Measurements from ENCODE around the gene CHSY3.

Gene CHSY3

DNA sequence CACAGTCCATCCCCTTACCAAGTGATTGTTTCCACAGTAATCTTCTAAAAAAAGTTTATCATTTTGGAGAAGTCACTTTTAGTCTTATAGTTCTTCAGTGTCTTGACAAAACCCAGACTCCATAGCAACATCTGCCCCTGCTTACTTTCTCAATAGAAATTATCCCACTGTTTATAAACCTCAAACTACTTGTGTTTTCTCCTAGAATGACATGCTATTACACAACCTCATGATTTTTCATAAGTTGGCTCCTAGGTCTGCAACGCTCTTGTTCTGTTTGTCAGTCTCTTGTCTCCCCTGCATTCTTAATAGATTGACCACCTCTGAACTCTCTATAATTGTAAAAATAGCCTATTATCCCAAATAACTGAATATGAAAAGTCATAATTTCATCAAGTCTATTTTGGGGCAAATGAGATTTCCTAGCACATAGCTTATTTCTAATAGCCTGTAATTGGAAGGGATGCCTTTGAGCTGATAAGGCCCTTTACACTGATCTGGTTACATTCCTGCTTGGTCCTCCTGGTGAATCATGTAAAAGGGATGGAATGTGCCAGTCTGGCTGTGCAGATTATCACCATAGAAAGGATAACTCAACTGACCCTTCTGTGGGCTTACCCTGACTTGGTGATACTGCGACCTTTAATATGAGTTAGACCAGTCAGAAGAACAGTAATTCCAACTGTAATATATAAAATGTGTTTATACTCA lies 69.6 kb downstream of the CHSY3 start (continued):
- TF ChIP-seq, protein P1, sequence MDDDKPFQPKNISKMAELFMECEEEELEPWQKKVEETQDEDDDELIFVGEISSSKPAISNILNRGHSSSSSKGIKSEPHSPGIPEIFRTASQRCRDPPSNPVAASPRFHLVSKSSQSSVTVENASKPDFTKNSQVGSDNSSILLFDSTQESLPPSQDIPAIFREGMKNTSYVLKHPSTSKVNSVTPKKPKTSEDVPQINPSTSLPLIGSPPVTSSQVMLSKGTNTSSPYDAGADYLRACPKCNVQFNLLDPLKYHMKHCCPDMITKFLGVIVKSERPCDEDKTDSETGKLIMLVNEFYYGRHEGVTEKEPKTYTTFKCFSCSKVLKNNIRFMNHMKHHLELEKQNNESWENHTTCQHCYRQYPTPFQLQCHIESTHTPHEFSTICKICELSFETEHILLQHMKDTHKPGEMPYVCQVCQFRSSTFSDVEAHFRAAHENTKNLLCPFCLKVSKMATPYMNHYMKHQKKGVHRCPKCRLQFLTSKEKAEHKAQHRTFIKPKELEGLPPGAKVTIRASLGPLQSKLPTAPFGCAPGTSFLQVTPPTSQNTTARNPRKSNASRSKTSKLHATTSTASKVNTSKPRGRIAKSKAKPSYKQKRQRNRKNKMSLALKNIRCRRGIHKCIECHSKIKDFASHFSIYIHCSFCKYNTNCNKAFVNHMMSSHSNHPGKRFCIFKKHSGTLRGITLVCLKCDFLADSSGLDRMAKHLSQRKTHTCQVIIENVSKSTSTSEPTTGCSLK (tag by site-specific recombination; IDR thresholded peaks at IDR 0.05), result no peak
- TF ChIP-seq, protein P2, sequence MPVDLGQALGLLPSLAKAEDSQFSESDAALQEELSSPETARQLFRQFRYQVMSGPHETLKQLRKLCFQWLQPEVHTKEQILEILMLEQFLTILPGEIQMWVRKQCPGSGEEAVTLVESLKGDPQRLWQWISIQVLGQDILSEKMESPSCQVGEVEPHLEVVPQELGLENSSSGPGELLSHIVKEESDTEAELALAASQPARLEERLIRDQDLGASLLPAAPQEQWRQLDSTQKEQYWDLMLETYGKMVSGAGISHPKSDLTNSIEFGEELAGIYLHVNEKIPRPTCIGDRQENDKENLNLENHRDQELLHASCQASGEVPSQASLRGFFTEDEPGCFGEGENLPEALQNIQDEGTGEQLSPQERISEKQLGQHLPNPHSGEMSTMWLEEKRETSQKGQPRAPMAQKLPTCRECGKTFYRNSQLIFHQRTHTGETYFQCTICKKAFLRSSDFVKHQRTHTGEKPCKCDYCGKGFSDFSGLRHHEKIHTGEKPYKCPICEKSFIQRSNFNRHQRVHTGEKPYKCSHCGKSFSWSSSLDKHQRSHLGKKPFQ (tag by site-specific recombination; IDR thresholded peaks at IDR 0.05), result no peak
- no peak for TF ChIP-seq ZBTB7A (tag by site-specific recombination; IDR thresholded peaks at IDR 0.05; ENCODE audit: low read depth)

DNA sequence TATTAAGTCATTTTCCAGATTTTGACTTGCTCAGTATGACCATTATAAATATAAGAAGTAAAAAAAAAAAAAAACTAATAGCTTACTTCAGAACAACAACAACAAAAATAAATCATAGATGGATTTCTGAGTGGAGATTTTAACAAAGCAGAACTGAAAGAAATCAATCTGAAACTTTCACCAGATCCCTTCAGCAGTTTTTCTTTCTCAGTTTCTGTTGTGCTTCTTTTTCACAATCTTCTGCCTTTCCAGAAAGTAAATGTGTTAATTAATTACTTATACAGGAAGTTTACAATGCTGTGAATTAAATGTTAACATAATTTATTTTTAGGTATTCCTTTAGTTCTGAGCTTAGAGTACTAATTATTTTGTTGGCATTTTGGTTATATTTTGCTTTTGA lies 73.5 kb downstream of the CHSY3 start:
- Histone ChIP-seq H3K4me3 (ENCODE audit: low read depth, low read length) (no peak overlapping the region), H3K36me3 (ENCODE audit: control insufficient read depth in 2 of 2, insufficient read depth in 1 of 2, low read length in 2 of 2) (no peaks in the 10 kb centered on the region), H3K9me3 (ENCODE audit: control insufficient read depth, insufficient read depth, low read depth, low read length) (no peaks in the 10 kb centered on the region), H3K4me1 (ENCODE audit: control insufficient read depth, insufficient read depth, low read length) (no peaks in the 10 kb centered on the region), H3K27ac (ENCODE audit: extremely low read depth, low read depth, low read length) (no peak overlapping the region)
- TF ChIP-seq, protein P3, sequence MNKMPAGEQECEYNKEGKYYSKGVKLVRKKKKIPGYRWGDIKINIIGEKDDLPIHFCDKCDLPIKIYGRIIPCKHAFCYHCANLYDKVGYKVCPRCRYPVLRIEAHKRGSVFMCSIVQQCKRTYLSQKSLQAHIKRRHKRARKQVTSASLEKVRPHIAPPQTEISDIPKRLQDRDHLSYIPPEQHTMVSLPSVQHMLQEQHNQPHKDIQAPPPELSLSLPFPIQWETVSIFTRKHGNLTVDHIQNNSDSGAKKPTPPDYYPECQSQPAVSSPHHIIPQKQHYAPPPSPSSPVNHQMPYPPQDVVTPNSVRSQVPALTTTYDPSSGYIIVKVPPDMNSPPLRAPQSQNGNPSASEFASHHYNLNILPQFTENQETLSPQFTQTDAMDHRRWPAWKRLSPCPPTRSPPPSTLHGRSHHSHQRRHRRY (tag by site-specific recombination; IDR thresholded peaks at IDR 0.05), result no peak
- no peak for TF ChIP-seq ZNF76 (tag by site-specific recombination; IDR thresholded peaks at IDR 0.05; ENCODE audit: borderline replicate concordance, low read depth)
- no peak for TF ChIP-seq ZNF707 (tag by site-specific recombination; IDR thresholded peaks at IDR 0.05)
- no peak for TF ChIP-seq ZNF585B (tag by site-specific recombination; IDR thresholded peaks at IDR 0.05)
- POLR2A ChIA-PET, result no interaction called here
- CTCF ChIA-PET, result no interaction called here

DNA sequence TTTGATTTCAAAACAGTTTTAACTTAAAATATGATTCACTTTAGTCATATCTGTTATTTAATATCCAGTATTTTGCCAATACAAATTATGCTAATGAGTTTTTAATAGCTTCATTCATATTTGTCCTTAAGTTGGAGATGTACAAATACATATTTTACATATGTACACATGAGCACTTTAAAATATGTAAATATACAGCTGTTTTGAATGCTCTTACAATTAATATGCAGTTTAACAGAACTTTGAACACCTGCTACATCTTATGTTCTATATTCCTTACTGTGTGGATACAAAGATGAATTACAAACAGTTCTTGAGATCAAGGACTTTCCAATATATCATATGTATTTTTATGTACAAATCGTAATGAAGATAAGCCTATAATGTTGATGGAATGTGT lies 74.0 kb downstream of the CHSY3 start:
- ChIA-PET CTCF (no interaction called here), POLR2A (no interaction called here)
- Histone ChIP-seq H3K27ac (ENCODE audit: extremely low read depth, low read depth, low read length) (no peak overlapping the region), H3K9me3 (ENCODE audit: control insufficient read depth, insufficient read depth, low read depth, low read length) (no peaks in the 10 kb centered on the region), H3K4me1 (ENCODE audit: control insufficient read depth, insufficient read depth, low read length) (no peaks in the 10 kb centered on the region), H3K36me3 (ENCODE audit: control insufficient read depth in 2 of 2, insufficient read depth in 1 of 2, low read length in 2 of 2) (no peaks in the 10 kb centered on the region), H3K4me3 (ENCODE audit: low read depth, low read length) (no peak overlapping the region)
- TF ChIP-seq ZEB2 (tag by site-specific recombination; IDR thresholded peaks at IDR 0.05) (no peak), ZNF292 (tag by site-specific recombination; IDR thresholded peaks at IDR 0.05; ENCODE audit: borderline replicate concordance, low read depth) (no peak), ZBTB21 (tag by site-specific recombination; IDR thresholded peaks at IDR 0.05) (no peak), ZNF529 (tag by site-specific recombination; IDR thresholded peaks at IDR 0.05; ENCODE audit: insufficient replicate concordance) (no peak), SP3 (tag by site-specific recombination; IDR thresholded peaks at IDR 0.05) (no peak), ZNF169 (tag by site-specific recombination; IDR thresholded peaks at IDR 0.05) (no peak), ZNF341 (tag by site-specific recombination; IDR thresholded peaks at IDR 0.05; ENCODE audit: low read depth) (no peak), EGR2 (tag by site-specific recombination; IDR thresholded peaks at IDR 0.05; ENCODE audit: low read depth) (no peak), MEIS1 (CRISPR knock-in tag; IDR thresholded peaks at IDR 0.05; ENCODE audit: borderline replicate concordance) (no peak), KLF16 (tag by site-specific recombination; IDR thresholded peaks at IDR 0.05) (no peak), SCRT1 (tag by site-specific recombination; IDR thresholded peaks at IDR 0.05; ENCODE audit: borderline replicate concordance) (no peak), ZXDB (tag by site-specific recombination; IDR thresholded peaks at IDR 0.05) (no peak)
- TF ChIP-seq, protein P4, sequence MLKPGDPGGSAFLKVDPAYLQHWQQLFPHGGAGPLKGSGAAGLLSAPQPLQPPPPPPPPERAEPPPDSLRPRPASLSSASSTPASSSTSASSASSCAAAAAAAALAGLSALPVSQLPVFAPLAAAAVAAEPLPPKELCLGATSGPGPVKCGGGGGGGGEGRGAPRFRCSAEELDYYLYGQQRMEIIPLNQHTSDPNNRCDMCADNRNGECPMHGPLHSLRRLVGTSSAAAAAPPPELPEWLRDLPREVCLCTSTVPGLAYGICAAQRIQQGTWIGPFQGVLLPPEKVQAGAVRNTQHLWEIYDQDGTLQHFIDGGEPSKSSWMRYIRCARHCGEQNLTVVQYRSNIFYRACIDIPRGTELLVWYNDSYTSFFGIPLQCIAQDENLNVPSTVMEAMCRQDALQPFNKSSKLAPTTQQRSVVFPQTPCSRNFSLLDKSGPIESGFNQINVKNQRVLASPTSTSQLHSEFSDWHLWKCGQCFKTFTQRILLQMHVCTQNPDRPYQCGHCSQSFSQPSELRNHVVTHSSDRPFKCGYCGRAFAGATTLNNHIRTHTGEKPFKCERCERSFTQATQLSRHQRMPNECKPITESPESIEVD (tag by site-specific recombination; IDR thresholded peaks at IDR 0.05), result no peak
- TF ChIP-seq, protein P5, sequence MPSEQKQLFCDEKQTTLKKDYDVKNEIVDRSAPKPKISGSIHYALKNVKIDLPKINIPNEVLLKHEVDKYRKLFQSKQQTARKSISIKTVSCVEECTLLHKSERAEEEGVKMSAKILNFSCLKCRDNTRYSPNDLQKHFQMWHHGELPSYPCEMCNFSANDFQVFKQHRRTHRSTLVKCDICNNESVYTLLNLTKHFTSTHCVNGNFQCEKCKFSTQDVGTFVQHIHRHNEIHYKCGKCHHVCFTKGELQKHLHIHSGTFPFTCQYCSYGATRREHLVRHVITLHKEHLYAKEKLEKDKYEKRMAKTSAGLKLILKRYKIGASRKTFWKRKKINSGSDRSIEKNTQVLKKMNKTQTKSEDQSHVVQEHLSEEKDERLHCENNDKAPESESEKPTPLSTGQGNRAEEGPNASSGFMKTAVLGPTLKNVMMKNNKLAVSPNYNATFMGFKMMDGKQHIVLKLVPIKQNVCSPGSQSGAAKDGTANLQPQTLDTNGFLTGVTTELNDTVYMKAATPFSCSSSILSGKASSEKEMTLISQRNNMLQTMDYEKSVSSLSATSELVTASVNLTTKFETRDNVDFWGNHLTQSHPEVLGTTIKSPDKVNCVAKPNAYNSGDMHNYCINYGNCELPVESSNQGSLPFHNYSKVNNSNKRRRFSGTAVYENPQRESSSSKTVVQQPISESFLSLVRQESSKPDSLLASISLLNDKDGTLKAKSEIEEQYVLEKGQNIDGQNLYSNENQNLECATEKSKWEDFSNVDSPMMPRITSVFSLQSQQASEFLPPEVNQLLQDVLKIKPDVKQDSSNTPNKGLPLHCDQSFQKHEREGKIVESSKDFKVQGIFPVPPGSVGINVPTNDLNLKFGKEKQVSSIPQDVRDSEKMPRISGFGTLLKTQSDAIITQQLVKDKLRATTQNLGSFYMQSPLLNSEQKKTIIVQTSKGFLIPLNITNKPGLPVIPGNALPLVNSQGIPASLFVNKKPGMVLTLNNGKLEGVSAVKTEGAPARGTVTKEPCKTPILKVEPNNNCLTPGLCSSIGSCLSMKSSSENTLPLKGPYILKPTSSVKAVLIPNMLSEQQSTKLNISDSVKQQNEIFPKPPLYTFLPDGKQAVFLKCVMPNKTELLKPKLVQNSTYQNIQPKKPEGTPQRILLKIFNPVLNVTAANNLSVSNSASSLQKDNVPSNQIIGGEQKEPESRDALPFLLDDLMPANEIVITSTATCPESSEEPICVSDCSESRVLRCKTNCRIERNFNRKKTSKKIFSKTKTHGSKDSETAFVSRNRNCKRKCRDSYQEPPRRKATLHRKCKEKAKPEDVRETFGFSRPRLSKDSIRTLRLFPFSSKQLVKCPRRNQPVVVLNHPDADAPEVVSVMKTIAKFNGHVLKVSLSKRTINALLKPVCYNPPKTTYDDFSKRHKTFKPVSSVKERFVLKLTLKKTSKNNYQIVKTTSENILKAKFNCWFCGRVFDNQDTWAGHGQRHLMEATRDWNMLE (tag by site-specific recombination; conservative IDR thresholded peaks at IDR 0.05; ENCODE audit: low read depth), result no peak

Measured in HEK293 (cell line).